Caki2 (cell line): ENCODE data around the gene SLC16A9. TPM values are rescaled to one million over a fixed set of nuclear protein-coding genes. Genes with fewer than 3 reads are reported as not detected.
A peak's percentile ranks its signal among the peaks of the same experiment; 100 is the strongest.
"Not testable (repeated sequence)": the region's sequence is repeated elsewhere in the genome, so short reads cannot be mapped to it uniquely, and the experiment has no call there.

Experiments
- DNase-seq: peaks from one replicate; pipeline ENCODE4 v3.0.0-alpha.2; 2015; ENCODE audit warnings: low read depth
- in situ Hi-C: cut with HindIII; loops from 2 replicates; pipeline ENCODE4 v1.10.0; 2016; ENCODE audit warnings: low sequenced_read_pairs, low pct_unique_long_range_greater_than_20kb, mixed read lengths
- total RNA-seq: library from RNA; depleted of rRNA; stranded (reverse); fragments of >200 nt; shearing (Covaris generic); gene quantifications from 2 replicates; pipeline ENCODE4 v1.2.3, GENCODE V29; 2014; ENCODE audit warnings: low replicate concordance

The SLC16A9 gene
- total RNA-seq, 1 experiment from 2014 or later: 8.9 TPM

- DNase-seq: no peak
- in situ Hi-C loops: no loop called here
Measured at GRCh38 chr10:59644841-59645240, 64.8 kb downstream of the SLC16A9 start.

GRCh38 chr10:59641688-59642087, 68.0 kb downstream of the SLC16A9 start:
- in situ Hi-C loops, DNase-seq: not testable (repeated sequence)

GRCh38 chr10:59635502-59636290, 74.0 kb downstream of the SLC16A9 start:
- DNase-seq: no peak
- in situ Hi-C loops: no loop called here

- in situ Hi-C loops: no loop called here
- DNase-seq: no peak
Measured at GRCh38 chr10:59634102-59634501, 75.5 kb downstream of the SLC16A9 start.

GRCh38 chr10:59633063-59633462, 76.6 kb downstream of the SLC16A9 start:
- DNase-seq: no peak
- in situ Hi-C loops: no loop called here

GRCh38 chr10:59631882-59632807, 77.5 kb downstream of the SLC16A9 start:
- no peak for DNase-seq
- in situ Hi-C loops: no loop called here

- in situ Hi-C loops: no loop called here
- DNase-seq: no peak
Measured at GRCh38 chr10:59631237-59631636, 78.4 kb downstream of the SLC16A9 start.

- in situ Hi-C loops: no loop called here
- no peak for DNase-seq
Measured at GRCh38 chr10:59628965-59629364, 80.7 kb downstream of the SLC16A9 start.

- in situ Hi-C loops: no loop called here
- DNase-seq: no peak
Measured at GRCh38 chr10:59628456-59628855, 81.2 kb downstream of the SLC16A9 start.

GRCh38 chr10:59627366-59628018, 82.2 kb downstream of the SLC16A9 start:
- in situ Hi-C loops: no loop called here
- DNase-seq: no peak

GRCh38 chr10:59626523-59626869, 83.2 kb downstream of the SLC16A9 start:
- DNase-seq: no peak
- in situ Hi-C loops: no loop called here

GRCh38 chr10:59625721-59626522, 83.7 kb downstream of the SLC16A9 start:
- peak; percentile 55 for DNase-seq
- in situ Hi-C loops: no loop called here

- in situ Hi-C loops: no loop called here
- DNase-seq: no peak
Measured at GRCh38 chr10:59624951-59625350, 84.7 kb downstream of the SLC16A9 start.

GRCh38 chr10:59624136-59624535, 85.5 kb downstream of the SLC16A9 start:
- no peak for DNase-seq
- in situ Hi-C loops: no loop called here

GRCh38 chr10:59623133-59624121, 86.2 kb downstream of the SLC16A9 start:
- in situ Hi-C loops: no loop called here
- DNase-seq: no peak

GRCh38 chr10:59622320-59623132, 87.1 kb downstream of the SLC16A9 start:
- in situ Hi-C loops: no loop called here
- peak; percentile 41 for DNase-seq
